HepG2 (cell line): ENCODE measurements around the gene DLL3. TPM values are rescaled to one million over a fixed set of nuclear protein-coding genes. Genes with fewer than 3 reads are reported as not detected.

ENCODE experiments used
- GLI4 ChIP-seq: sonication (generic); formaldehyde crosslinking; IDR thresholded peaks from 2 replicates; pipeline ENCODE4 v1.5.1; 2020; ENCODE audit warnings: missing genetic modification reagents, mild to moderate bottlenecking, moderate library complexity, borderline replicate concordance
- IKZF1 ChIP-seq: fragments of 450-650 bp; IDR thresholded peaks from 2 replicates; pipeline ENCODE4 v1.7.1; 2016
- JARID2 ChIP-seq: sonication (generic); formaldehyde crosslinking; IDR thresholded peaks from 2 replicates; pipeline ENCODE4 v1.8.1; 2023; ENCODE audit warnings: missing genetic modification reagents, inconsistent platforms; ENCODE audit not compliant: insufficient replicate concordance
- JDP2 ChIP-seq: sonication (generic); formaldehyde crosslinking; IDR thresholded peaks from 2 replicates; pipeline ENCODE4 v1.8.1; 2022; ENCODE audit warnings: missing genetic modification reagents, borderline replicate concordance
- KLF15 ChIP-seq: sonication (generic); formaldehyde crosslinking; IDR thresholded peaks from 2 replicates; pipeline ENCODE4 v1.8.1; 2023; ENCODE audit warnings: borderline replicate concordance, mild to moderate bottlenecking, inconsistent platforms, missing genetic modification reagents, mixed read lengths
- NCOA5 ChIP-seq: sonication (generic); formaldehyde crosslinking; IDR thresholded peaks from 2 replicates; pipeline ENCODE4 v1.4.0; 2020; ENCODE audit warnings: missing genetic modification reagents
- SPEN ChIP-seq: sonication (generic); formaldehyde crosslinking; IDR thresholded peaks from 2 replicates; pipeline ENCODE4 v1.5.1; 2020; ENCODE audit warnings: low read depth, mild to moderate bottlenecking, missing genetic modification reagents
- ZBTB8A ChIP-seq: sonication (generic); formaldehyde crosslinking; IDR thresholded peaks from 2 replicates; pipeline ENCODE4 v1.4.0; 2020; ENCODE audit warnings: mild to moderate bottlenecking, low read depth, missing genetic modification reagents, borderline replicate concordance
- ZNF546 ChIP-seq: sonication (generic); formaldehyde crosslinking; conservative IDR thresholded peaks from 2 replicates; pipeline ENCODE4 v1.8.1; 2023; ENCODE audit warnings: mild to moderate bottlenecking, missing genetic modification reagents
- ZNF562 ChIP-seq: sonication (generic); formaldehyde crosslinking; IDR thresholded peaks from 2 replicates; pipeline ENCODE4 v1.8.0; 2022; ENCODE audit warnings: missing genetic modification reagents, borderline replicate concordance
- ZNF644 ChIP-seq: IDR thresholded peaks from 2 replicates; pipeline ENCODE4 v1.6.1; 2016; ENCODE audit warnings: low read depth
- ZSCAN25 ChIP-seq: sonication (generic); formaldehyde crosslinking; IDR thresholded peaks from 2 replicates; pipeline ENCODE4 v1.8.0; 2022; ENCODE audit warnings: mild to moderate bottlenecking, missing genetic modification reagents
- polyA plus RNA-seq, 8 experiments: library from polyadenylated mRNA; depleted of rRNA in 3 of 8; stranded (reverse) in 7 of 8; unstranded in 1 of 8; fragments of >200 nt; fragmentation: Illumina TruSeq in 4 of 8; extraction: Trizol in 4 of 8; gene quantifications; 2 replicates each; pipeline versions ENCODE4 v1.2.1 to v1.2.3, GENCODE V29; 2011 to 2016; ENCODE audit warnings: low read depth in 4 of 8, missing spikeins in 1 of 8, mixed read lengths in 1 of 8; ENCODE audit not compliant: insufficient read depth in 1 of 8
- total RNA-seq, 5 experiments: library from RNA; depleted of rRNA; stranded (reverse); fragments of >200 nt; fragmentation: Illumina TruSeq; extraction: Trizol; gene quantifications; 2 replicates each; pipeline ENCODE4 v1.2.3, GENCODE V29; 2016; ENCODE audit warnings: low read depth in 1 of 5
- TF ChIP-seq, protein P1 (sequence below): sonication (generic); formaldehyde crosslinking; IDR thresholded peaks from 2 replicates; pipeline ENCODE4 v1.4.0; 2020; ENCODE audit warnings: mild to moderate bottlenecking, missing genetic modification reagents
- TF ChIP-seq, protein P2 (sequence below): sonication (generic); formaldehyde crosslinking; IDR thresholded peaks from 2 replicates; pipeline ENCODE4 v1.5.0; 2020; ENCODE audit warnings: missing genetic modification reagents
- TF ChIP-seq, protein P3 (sequence below): sonication (generic); formaldehyde crosslinking; IDR thresholded peaks from 2 replicates; pipeline ENCODE4 v1.4.0; 2020; ENCODE audit warnings: low read depth, mild to moderate bottlenecking, missing genetic modification reagents
- TF ChIP-seq, protein P4 (sequence below): sonication (generic); formaldehyde crosslinking; IDR thresholded peaks from 2 replicates; pipeline ENCODE4 v1.4.0; 2020; ENCODE audit warnings: missing genetic modification reagents
- TF ChIP-seq, protein P5 (sequence below): sonication (generic); formaldehyde crosslinking; IDR thresholded peaks from 2 replicates; pipeline ENCODE4 v1.4.0; 2020; ENCODE audit warnings: missing genetic modification reagents, mild to moderate bottlenecking, borderline replicate concordance

The DLL3 gene
- total and polyA plus RNA-seq, 2 of the 13 experiments (the other 11 are each of a cell fraction or from before 2014, with no cell fraction given) = 0.35 to 0.55 TPM

DNA sequence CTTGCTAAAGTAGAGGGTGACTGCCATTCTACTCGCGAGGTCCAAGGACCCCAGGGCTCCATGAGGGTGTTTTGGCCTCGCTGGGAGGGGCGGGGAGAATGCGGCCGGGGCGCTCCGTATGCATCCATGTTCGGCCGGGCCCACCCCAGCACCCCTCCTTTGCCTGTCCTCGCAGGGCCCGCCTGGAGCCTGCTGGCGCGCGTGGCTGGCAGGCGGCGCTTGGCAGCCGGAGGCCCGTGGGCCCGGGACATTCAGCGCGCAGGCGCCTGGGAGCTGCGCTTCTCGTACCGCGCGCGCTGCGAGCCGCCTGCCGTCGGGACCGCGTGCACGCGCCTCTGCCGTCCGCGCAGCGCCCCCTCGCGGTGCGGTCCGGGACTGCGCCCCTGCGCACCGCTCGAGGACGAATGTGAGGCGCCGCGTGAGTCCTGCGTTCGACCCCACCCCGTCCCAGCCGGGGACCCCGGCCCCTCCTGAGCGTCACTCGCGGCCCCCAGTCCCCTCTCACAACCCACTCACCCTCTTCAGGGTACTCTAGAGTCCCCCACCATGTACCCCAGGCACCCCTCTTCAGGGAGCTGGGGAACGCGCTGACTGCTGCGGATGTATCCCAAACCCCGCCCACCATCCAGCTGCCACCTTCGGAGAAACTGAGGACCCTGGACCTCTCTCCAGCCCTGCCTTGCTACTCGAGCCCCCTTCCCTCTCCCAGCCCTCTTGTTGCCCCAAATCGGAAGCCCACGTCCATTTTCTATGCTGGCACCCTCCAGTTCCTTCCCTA is 4.1 kb downstream of the DLL3 start (continued):
- TF ChIP-seq JDP2 (CRISPR knock-in tag) = peak; percentile 96
- TF ChIP-seq, protein P1, sequence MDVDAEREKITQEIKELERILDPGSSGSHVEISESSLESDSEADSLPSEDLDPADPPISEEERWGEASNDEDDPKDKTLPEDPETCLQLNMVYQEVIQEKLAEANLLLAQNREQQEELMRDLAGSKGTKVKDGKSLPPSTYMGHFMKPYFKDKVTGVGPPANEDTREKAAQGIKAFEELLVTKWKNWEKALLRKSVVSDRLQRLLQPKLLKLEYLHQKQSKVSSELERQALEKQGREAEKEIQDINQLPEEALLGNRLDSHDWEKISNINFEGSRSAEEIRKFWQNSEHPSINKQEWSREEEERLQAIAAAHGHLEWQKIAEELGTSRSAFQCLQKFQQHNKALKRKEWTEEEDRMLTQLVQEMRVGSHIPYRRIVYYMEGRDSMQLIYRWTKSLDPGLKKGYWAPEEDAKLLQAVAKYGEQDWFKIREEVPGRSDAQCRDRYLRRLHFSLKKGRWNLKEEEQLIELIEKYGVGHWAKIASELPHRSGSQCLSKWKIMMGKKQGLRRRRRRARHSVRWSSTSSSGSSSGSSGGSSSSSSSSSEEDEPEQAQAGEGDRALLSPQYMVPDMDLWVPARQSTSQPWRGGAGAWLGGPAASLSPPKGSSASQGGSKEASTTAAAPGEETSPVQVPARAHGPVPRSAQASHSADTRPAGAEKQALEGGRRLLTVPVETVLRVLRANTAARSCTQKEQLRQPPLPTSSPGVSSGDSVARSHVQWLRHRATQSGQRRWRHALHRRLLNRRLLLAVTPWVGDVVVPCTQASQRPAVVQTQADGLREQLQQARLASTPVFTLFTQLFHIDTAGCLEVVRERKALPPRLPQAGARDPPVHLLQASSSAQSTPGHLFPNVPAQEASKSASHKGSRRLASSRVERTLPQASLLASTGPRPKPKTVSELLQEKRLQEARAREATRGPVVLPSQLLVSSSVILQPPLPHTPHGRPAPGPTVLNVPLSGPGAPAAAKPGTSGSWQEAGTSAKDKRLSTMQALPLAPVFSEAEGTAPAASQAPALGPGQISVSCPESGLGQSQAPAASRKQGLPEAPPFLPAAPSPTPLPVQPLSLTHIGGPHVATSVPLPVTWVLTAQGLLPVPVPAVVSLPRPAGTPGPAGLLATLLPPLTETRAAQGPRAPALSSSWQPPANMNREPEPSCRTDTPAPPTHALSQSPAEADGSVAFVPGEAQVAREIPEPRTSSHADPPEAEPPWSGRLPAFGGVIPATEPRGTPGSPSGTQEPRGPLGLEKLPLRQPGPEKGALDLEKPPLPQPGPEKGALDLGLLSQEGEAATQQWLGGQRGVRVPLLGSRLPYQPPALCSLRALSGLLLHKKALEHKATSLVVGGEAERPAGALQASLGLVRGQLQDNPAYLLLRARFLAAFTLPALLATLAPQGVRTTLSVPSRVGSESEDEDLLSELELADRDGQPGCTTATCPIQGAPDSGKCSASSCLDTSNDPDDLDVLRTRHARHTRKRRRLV (CRISPR knock-in tag) = 0 out of 2 replicates have a peak, but pooled peaks have one; percentile 49
- TF ChIP-seq IKZF1 = no peak
- TF ChIP-seq NCOA5 (CRISPR knock-in tag) = no peak
- peak; percentile 84 for TF ChIP-seq ZSCAN25 (CRISPR knock-in tag)
- TF ChIP-seq SPEN = peak; percentile 91
- TF ChIP-seq, protein P2, sequence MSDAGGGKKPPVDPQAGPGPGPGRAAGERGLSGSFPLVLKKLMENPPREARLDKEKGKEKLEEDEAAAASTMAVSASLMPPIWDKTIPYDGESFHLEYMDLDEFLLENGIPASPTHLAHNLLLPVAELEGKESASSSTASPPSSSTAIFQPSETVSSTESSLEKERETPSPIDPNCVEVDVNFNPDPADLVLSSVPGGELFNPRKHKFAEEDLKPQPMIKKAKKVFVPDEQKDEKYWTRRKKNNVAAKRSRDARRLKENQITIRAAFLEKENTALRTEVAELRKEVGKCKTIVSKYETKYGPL (CRISPR knock-in tag) = peak; percentile 86
- TF ChIP-seq ZNF546 = peak; percentile 99
- TF ChIP-seq JARID2 (CRISPR knock-in tag) = no peak
- peak; percentile 83; the same call in 1 of the 2 replicates for TF ChIP-seq GLI4
- no peak for TF ChIP-seq ZNF644 (CRISPR knock-in tag)
- TF ChIP-seq, protein P3, sequence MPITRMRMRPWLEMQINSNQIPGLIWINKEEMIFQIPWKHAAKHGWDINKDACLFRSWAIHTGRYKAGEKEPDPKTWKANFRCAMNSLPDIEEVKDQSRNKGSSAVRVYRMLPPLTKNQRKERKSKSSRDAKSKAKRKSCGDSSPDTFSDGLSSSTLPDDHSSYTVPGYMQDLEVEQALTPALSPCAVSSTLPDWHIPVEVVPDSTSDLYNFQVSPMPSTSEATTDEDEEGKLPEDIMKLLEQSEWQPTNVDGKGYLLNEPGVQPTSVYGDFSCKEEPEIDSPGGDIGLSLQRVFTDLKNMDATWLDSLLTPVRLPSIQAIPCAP (CRISPR knock-in tag) = peak; percentile 94
- TF ChIP-seq, protein P4, sequence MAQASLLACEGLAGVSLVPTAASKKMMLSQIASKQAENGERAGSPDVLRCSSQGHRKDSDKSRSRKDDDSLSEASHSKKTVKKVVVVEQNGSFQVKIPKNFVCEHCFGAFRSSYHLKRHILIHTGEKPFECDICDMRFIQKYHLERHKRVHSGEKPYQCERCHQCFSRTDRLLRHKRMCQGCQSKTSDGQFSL (CRISPR knock-in tag) = peak; percentile 86
- TF ChIP-seq ZNF562 = peak; percentile 98
- TF ChIP-seq ZBTB8A (CRISPR knock-in tag) = no peak
- peak; percentile 96; the same call in 1 of the 2 replicates for TF ChIP-seq KLF15 (CRISPR knock-in tag)
- TF ChIP-seq, protein P5, sequence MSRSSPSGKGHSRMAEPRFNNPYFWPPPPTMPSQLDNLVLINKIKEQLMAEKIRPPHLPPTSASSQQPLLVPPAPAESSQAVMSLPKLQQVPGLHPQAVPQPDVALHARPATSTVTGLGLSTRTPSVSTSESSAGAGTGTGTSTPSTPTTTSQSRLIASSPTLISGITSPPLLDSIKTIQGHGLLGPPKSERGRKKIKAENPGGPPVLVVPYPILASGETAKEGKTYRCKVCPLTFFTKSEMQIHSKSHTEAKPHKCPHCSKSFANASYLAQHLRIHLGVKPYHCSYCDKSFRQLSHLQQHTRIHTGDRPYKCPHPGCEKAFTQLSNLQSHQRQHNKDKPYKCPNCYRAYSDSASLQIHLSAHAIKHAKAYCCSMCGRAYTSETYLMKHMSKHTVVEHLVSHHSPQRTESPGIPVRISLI (CRISPR knock-in tag) = peak; percentile 59
